ENCODE results near the gene GNAS. TPM values are rescaled to one million over a fixed set of nuclear protein-coding genes. Genes with fewer than 3 reads are reported as not detected.
A peak's percentile ranks its signal among the peaks of the same experiment; 100 is the strongest.

The GNAS gene
- total and polyA plus RNA-seq, 4 experiments from 2014 or later = 70.1 to 645 (median 412) TPM

GRCh38 chr20:58903614-58904013, 51.1 kb downstream of the GNAS start:
- peaks cover 46 to 87% of the 10 kb centered on the region in 2 donors for H3K36me3 Mint-ChIP-seq
- no peaks in the 10 kb centered on the region for H3K9me3 Mint-ChIP-seq
- no peak for DNase-seq
- ChIA-PET CTCF (ENCODE audit: partially characterized antibody) (interaction anchor here (1.0 kb wide), 1 partner anchor 29 kb away, joined by 3 read pairs; no protein-coding TSS in a partner anchor), POLR2A (ENCODE audit: partially characterized antibody) (interaction anchor here (1.0 kb wide), 1 partner anchor 15 kb away, joined by 3 read pairs; no protein-coding TSS in a partner anchor)
- Histone ChIP-seq H3K4me3 (ENCODE audit: low read length in 2 of 2) (no peak overlapping the region), H3K36me3 (ENCODE audit: insufficient read depth, low read length) (peaks cover 51% of the 10 kb centered on the region), H3K27ac (ENCODE audit: low read depth, low read length) (no peak overlapping the region), H3K9me3 (ENCODE audit: control insufficient read depth in 1 of 2, low read length in 2 of 2) (no peaks in the 10 kb centered on the region), H3K4me1 (ENCODE audit: insufficient read depth, low read length) (peaks cover 34% of the 10 kb centered on the region), H3K27me3 (ENCODE audit: insufficient read depth, low read length) (no peaks in the 10 kb centered on the region)
- peaks cover 41 to 83% (median 63%) of the 10 kb centered on the region in 4 donors for H3K4me1 Mint-ChIP-seq
- no peak overlapping the region for H3K4me3 Mint-ChIP-seq
- H3K27me3 Mint-ChIP-seq = peaks cover 0 to 2% of the 10 kb centered on the region in 2 donors
- peak overlapping the region in 2 of 7 donors; percentile 50 to 69 for H3K27ac Mint-ChIP-seq
- intact Hi-C loops (cut with micrococcal nuclease) = no loop called here

- Mint-ChIP-seq H3K27me3 (peaks cover 0 to 2% of the 10 kb centered on the region in 2 donors), H3K9me3 (peaks cover 0 to 2% (median 0%) of the 10 kb centered on the region in 8 donors), H3K27ac (peak overlapping the region in 3 of 7 donors; percentile 19 to 46 (median 41)), H3K4me1 (peaks cover 37 to 73% (median 56%) of the 10 kb centered on the region in 4 donors), H3K4me3 (no peak overlapping the region), H3K36me3 (peaks cover 58 to 87% of the 10 kb centered on the region in 2 donors)
- no peak overlapping the region for H3K4me3 ChIP-seq (ENCODE audit: low read length in 2 of 2)
- H3K27me3 ChIP-seq (ENCODE audit: insufficient read depth, low read length) = no peaks in the 10 kb centered on the region
- H3K4me1 ChIP-seq (ENCODE audit: insufficient read depth, low read length) = peaks cover 30% of the 10 kb centered on the region
- no peaks in the 10 kb centered on the region for H3K9me3 ChIP-seq (ENCODE audit: control insufficient read depth in 1 of 2, low read length in 2 of 2)
- peaks cover 56% of the 10 kb centered on the region for H3K36me3 ChIP-seq (ENCODE audit: insufficient read depth, low read length)
- no peak for DNase-seq
- ChIA-PET CTCF (ENCODE audit: partially characterized antibody) (no interaction called here), POLR2A (ENCODE audit: partially characterized antibody) (interaction anchor here (1.2 kb wide), 1 partner anchor 14 kb away, joined by 3 read pairs; no protein-coding TSS in a partner anchor)
- no peak overlapping the region for H3K27ac ChIP-seq (ENCODE audit: low read depth, low read length)
- intact Hi-C loops (cut with micrococcal nuclease) = no loop called here
Measured at GRCh38 chr20:58905236-58905635, 52.7 kb downstream of the GNAS start.

GRCh38 chr20:58906111-58906510, 53.6 kb downstream of the GNAS start:
- Mint-ChIP-seq H3K4me1 (peaks cover 33 to 70% (median 53%) of the 10 kb centered on the region in 4 donors), H3K27me3 (peaks cover 0 to 2% of the 10 kb centered on the region in 2 donors), H3K4me3 (no peak overlapping the region), H3K27ac (peak overlapping the region in 3 of 7 donors; percentile 19 to 80 (median 73)), H3K36me3 (peaks cover 67 to 86% of the 10 kb centered on the region in 2 donors), H3K9me3 (peaks cover 0 to 2% (median 0%) of the 10 kb centered on the region in 8 donors)
- intact Hi-C loops (cut with micrococcal nuclease) = no loop called here
- POLR2A ChIA-PET (ENCODE audit: partially characterized antibody) = interaction anchor here (2.1 kb wide), 1 partner anchor 15 kb away, joined by 9 read pairs; no protein-coding TSS in a partner anchor
- Histone ChIP-seq H3K36me3 (ENCODE audit: insufficient read depth, low read length) (peaks cover 65% of the 10 kb centered on the region), H3K4me3 (ENCODE audit: low read length in 2 of 2) (no peak overlapping the region), H3K4me1 (ENCODE audit: insufficient read depth, low read length) (peaks cover 30% of the 10 kb centered on the region), H3K27me3 (ENCODE audit: insufficient read depth, low read length) (no peaks in the 10 kb centered on the region), H3K9me3 (ENCODE audit: control insufficient read depth in 1 of 2, low read length in 2 of 2) (no peaks in the 10 kb centered on the region), H3K27ac (ENCODE audit: low read depth, low read length) (no peak overlapping the region)
- CTCF ChIA-PET (ENCODE audit: partially characterized antibody) = interaction anchor here (2.1 kb wide), 1 partner anchor 10 kb away, joined by 5 read pairs; no protein-coding TSS in a partner anchor
- DNase-seq = no peak

GRCh38 chr20:58906894-58907293, 54.4 kb downstream of the GNAS start:
- POLR2A ChIA-PET (ENCODE audit: partially characterized antibody) = interaction anchor here (1.3 to 2.1 kb wide), 4 partner anchors 9 to 126 kb away, joined by 5 to 9 read pairs (median 8); partner anchors contain the start of gene ATP5F1E
- H3K4me3 ChIP-seq (ENCODE audit: low read length in 2 of 2) = no peak overlapping the region
- intact Hi-C loops (cut with micrococcal nuclease) = no loop called here
- peaks cover 69% of the 10 kb centered on the region for H3K36me3 ChIP-seq (ENCODE audit: insufficient read depth, low read length)
- no peaks in the 10 kb centered on the region for H3K9me3 ChIP-seq (ENCODE audit: control insufficient read depth in 1 of 2, low read length in 2 of 2)
- no peaks in the 10 kb centered on the region for H3K27me3 ChIP-seq (ENCODE audit: insufficient read depth, low read length)
- no peak for DNase-seq
- H3K27ac ChIP-seq (ENCODE audit: low read depth, low read length) = peak overlapping the region; percentile 23
- CTCF ChIA-PET (ENCODE audit: partially characterized antibody) = interaction anchor here (1.5 to 2.1 kb wide), 2 partner anchors 9 to 33 kb away, joined by 3 to 5 read pairs; no protein-coding TSS in a partner anchor
- Mint-ChIP-seq H3K27ac (peak overlapping the region; percentile 64 to 97 (median 90)), H3K9me3 (peaks cover 0 to 2% (median 0%) of the 10 kb centered on the region in 8 donors), H3K27me3 (peaks cover 0 to 2% of the 10 kb centered on the region in 2 donors), H3K4me1 (peaks cover 33 to 70% (median 52%) of the 10 kb centered on the region in 4 donors), H3K4me3 (peak overlapping the region in 6 of 8 donors; percentile 42 to 91 (median 78)), H3K36me3 (peaks cover 75 to 89% of the 10 kb centered on the region in 2 donors)
- peaks cover 30% of the 10 kb centered on the region for H3K4me1 ChIP-seq (ENCODE audit: insufficient read depth, low read length)

GRCh38 chr20:58907320-58908137, 55.0 kb downstream of the GNAS start:
- H3K4me1 ChIP-seq (ENCODE audit: insufficient read depth, low read length) = peaks cover 30% of the 10 kb centered on the region
- no peaks in the 10 kb centered on the region for H3K9me3 ChIP-seq (ENCODE audit: control insufficient read depth in 1 of 2, low read length in 2 of 2)
- peak overlapping the region; percentile 23 for H3K27ac ChIP-seq (ENCODE audit: low read depth, low read length)
- POLR2A ChIA-PET (ENCODE audit: partially characterized antibody) = interaction anchor here (1.3 to 2.1 kb wide), 4 partner anchors 10 to 125 kb away, joined by 5 to 9 read pairs (median 8); partner anchors contain the start of gene ATP5F1E
- Mint-ChIP-seq H3K27ac (peak overlapping the region; percentile 78 to 97 (median 92)), H3K9me3 (peaks cover 0 to 2% (median 0%) of the 10 kb centered on the region in 8 donors), H3K4me1 (peaks cover 32 to 71% (median 48%) of the 10 kb centered on the region in 4 donors), H3K36me3 (peaks cover 81 to 89% of the 10 kb centered on the region in 2 donors), H3K27me3 (peaks cover 0 to 2% of the 10 kb centered on the region in 2 donors), H3K4me3 (peak overlapping the region; percentile 75 to 91 (median 80))
- CTCF ChIA-PET (ENCODE audit: partially characterized antibody) = interaction anchor here (1.5 to 2.1 kb wide), 2 partner anchors 8 to 32 kb away, joined by 3 to 5 read pairs; no protein-coding TSS in a partner anchor
- peak; percentile 68 to 83 (median 71) for DNase-seq
- no peaks in the 10 kb centered on the region for H3K27me3 ChIP-seq (ENCODE audit: insufficient read depth, low read length)
- peaks cover 69% of the 10 kb centered on the region for H3K36me3 ChIP-seq (ENCODE audit: insufficient read depth, low read length)
- H3K4me3 ChIP-seq (ENCODE audit: low read length in 2 of 2) = no peak overlapping the region
- intact Hi-C loops (cut with micrococcal nuclease) = loop anchor here (2.0 kb wide), 1 partner anchor 15 kb away; no protein-coding TSS in a partner anchor

- Histone ChIP-seq H3K36me3 (ENCODE audit: insufficient read depth, low read length) (peaks cover 68% of the 10 kb centered on the region), H3K27ac (ENCODE audit: low read depth, low read length) (peak overlapping the region; percentile 23)
Measured at GRCh38 chr20:58908221-58908620, 55.7 kb downstream of the GNAS start.

More at GRCh38 chr20:58908221-58908620, 55.7 kb downstream of the GNAS start:
- Mint-ChIP-seq H3K36me3 (peaks cover 79 to 85% of the 10 kb centered on the region in 2 donors), H3K27ac (peak overlapping the region; percentile 78 to 97 (median 92)), H3K4me1 (peaks cover 29 to 71% (median 46%) of the 10 kb centered on the region in 4 donors), H3K27me3 (peaks cover 0 to 2% of the 10 kb centered on the region in 2 donors), H3K9me3 (peaks cover 0 to 2% (median 0%) of the 10 kb centered on the region in 8 donors), H3K4me3 (peak overlapping the region; percentile 34 to 91 (median 79))
- POLR2A ChIA-PET (ENCODE audit: partially characterized antibody) = interaction anchor here (1.3 to 1.9 kb wide), 2 partner anchors 10 to 19 kb away, joined by 5 to 8 read pairs; no protein-coding TSS in a partner anchor
- Histone ChIP-seq H3K4me1 (ENCODE audit: insufficient read depth, low read length) (peaks cover 30% of the 10 kb centered on the region), H3K9me3 (ENCODE audit: control insufficient read depth in 1 of 2, low read length in 2 of 2) (no peaks in the 10 kb centered on the region), H3K4me3 (ENCODE audit: low read length in 2 of 2) (no peak overlapping the region), H3K27me3 (ENCODE audit: insufficient read depth, low read length) (no peaks in the 10 kb centered on the region)
- DNase-seq = no peak
- intact Hi-C loops (cut with micrococcal nuclease) = loop anchor here (2.0 kb wide), 1 partner anchor 15 kb away; no protein-coding TSS in a partner anchor
- CTCF ChIA-PET (ENCODE audit: partially characterized antibody) = interaction anchor here (1.5 kb wide), 1 partner anchor 31 kb away, joined by 3 read pairs; no protein-coding TSS in a partner anchor
